Transverse colon (tissue), 4 donors: ENCODE data around the gene DACT2. TPM values are rescaled to one million over a fixed set of nuclear protein-coding genes. Genes with fewer than 3 reads are reported as not detected.

ENCODE experiments used
- DNase-seq: peaks from one replicate; pipeline ENCODE4 v3.0.0-alpha.2; 2019
- H3K27ac ChIP-seq, 4 donors: fragments of 200-600 bp; sonication (generic); 2 replicates each; pipeline ENCODE4 v1.5.1; 2016 to 2018; ENCODE audit warnings: inconsistent platforms in 4 of 4
- H3K27me3 ChIP-seq: fragments of 200-600 bp; sonication (generic); 2 replicates; pipeline ENCODE4 v1.5.1; 2017; ENCODE audit warnings: inconsistent platforms
- H3K36me3 ChIP-seq, 4 donors: fragments of 200-600 bp; sonication (generic); 2 replicates each; pipeline ENCODE4 v1.5.1; 2017 to 2019; ENCODE audit warnings: inconsistent platforms in 4 of 4
- H3K4me1 ChIP-seq, 4 donors: fragments of 200-600 bp; sonication (generic); 2 replicates each; pipeline ENCODE4 v1.5.1; 2017 to 2020; ENCODE audit warnings: inconsistent platforms in 4 of 4
- H3K4me3 ChIP-seq, 4 donors: fragments of 200-600 bp; sonication (generic); 1 replicate in 1 of 4; 2 replicates in 3 of 4; pipeline versions ENCODE4 v1.5.1 to v1.6.1; 2017 to 2019; ENCODE audit warnings: inconsistent platforms in 4 of 4
- H3K9me3 ChIP-seq, 2 donors: fragments of 200-600 bp; sonication (generic); 2 replicates each; pipeline ENCODE4 v1.5.1; 2017 to 2019; ENCODE audit warnings: inconsistent platforms in 2 of 2
- CTCF ChIP-seq, 5 experiments: fragments of 200-600 bp in 3 of 5; fragments of 450-650 bp in 2 of 5; sonication (generic) in 3 of 5; IDR thresholded peaks; 1 replicate in 2 of 5; 2 replicates in 3 of 5; pipeline ENCODE4 v1.5.1; 2016 to 2017; ENCODE audit warnings: antibody characterized with exemption in 5 of 5, inconsistent platforms in 3 of 5, mild to moderate bottlenecking in 2 of 5, moderate library complexity in 1 of 5
- EP300 ChIP-seq: sonication (generic); formaldehyde crosslinking; IDR thresholded peaks from one replicate; pipeline ENCODE4 v1.6.1; 2017; ENCODE audit warnings: antibody characterized with exemption, low read depth
- POLR2A ChIP-seq: fragments of 450-650 bp; IDR thresholded peaks from one replicate; pipeline ENCODE4 v1.6.1; 2016; ENCODE audit warnings: antibody characterized with exemption, mild to moderate bottlenecking, moderate library complexity
- POLR2AphosphoS5 ChIP-seq, 3 donors: sonication (generic); formaldehyde crosslinking; IDR thresholded peaks; one replicate each; pipeline ENCODE4 v1.6.1; 2016; ENCODE audit warnings: antibody characterized with exemption in 3 of 3
- WGBS, 2 donors: methylation state at CpG; one replicate each; pipeline ENCODE4 v1.1.5; 2018; ENCODE audit warnings: low coverage in 1 of 2; 5-methylcytosine and 5-hydroxymethylcytosine counted together
- in situ Hi-C, 4 donors: fragments of 200-750 bp; cut with MboI; loops; one replicate each; pipeline versions ENCODE4 v1.15.0 to v1.15.1; 2017; ENCODE audit warnings: low sequenced_read_pairs in 3 of 4, low pct_ligation_motif_present in 1 of 4, low pct_unique_long_range_greater_than_20kb in 1 of 4
- intact Hi-C: fragments of 100-400 bp; cut with DNase I; formaldehyde crosslinking; loops from one replicate; pipeline ENCODE4 v1.15.1; 2023; ENCODE audit warnings: low total_unique reads
- total RNA-seq, 4 donors: library from RNA; depleted of rRNA; stranded (reverse); fragments of >200 nt; gene quantifications; one replicate each; pipeline ENCODE4 v1.1.0, GENCODE V29; 2016

The DACT2 gene
- total RNA-seq, 4 donors from 2014 or later = 2.4 to 2.6 TPM; not detected in 2

- no peak for DNase-seq
- WGBS, 2 donors = 86 to 90% methylated on average over 5 to 12 of the region's 12 CpGs
- Histone ChIP-seq H3K9me3 (no peaks in the 10 kb centered on the region), H3K27me3 (no peaks in the 10 kb centered on the region), H3K4me1 (no peaks in the 10 kb centered on the region), H3K4me3 (no peak overlapping the region), H3K27ac (no peak overlapping the region), H3K36me3 (no peaks in the 10 kb centered on the region)
- intact Hi-C loops (no loop called here), in situ Hi-C loops (no loop called here)
- no peak for TF ChIP-seq EP300
- TF ChIP-seq POLR2A = no peak
- TF ChIP-seq POLR2AphosphoS5 (IDR thresholded peaks at IDR 0.05) = no peak
- TF ChIP-seq CTCF (IDR thresholded peaks at IDR 0.05) = no peak
Observed at GRCh38 chr6:168286116-168286515, 33.5 kb downstream of the DACT2 start.

GRCh38 chr6:168285456-168285855, 34.1 kb downstream of the DACT2 start:
- Histone ChIP-seq H3K4me1 (no peaks in the 10 kb centered on the region), H3K27ac (no peak overlapping the region), H3K9me3 (no peaks in the 10 kb centered on the region), H3K27me3 (no peaks in the 10 kb centered on the region), H3K36me3 (no peaks in the 10 kb centered on the region), H3K4me3 (no peak overlapping the region)
- DNase-seq = no peak
- in situ Hi-C loops = no loop called here
- TF ChIP-seq POLR2AphosphoS5 (IDR thresholded peaks at IDR 0.05) (no peak), CTCF (IDR thresholded peaks at IDR 0.05) (no peak)
- intact Hi-C loops = no loop called here
- WGBS, 2 donors = 95 to 96% methylated on average over 10 to 21 of the region's 21 CpGs

GRCh38 chr6:168284187-168284586, 35.4 kb downstream of the DACT2 start:
- no peak for DNase-seq
- Histone ChIP-seq H3K4me1 (no peaks in the 10 kb centered on the region), H3K9me3 (no peaks in the 10 kb centered on the region), H3K27me3 (no peaks in the 10 kb centered on the region), H3K36me3 (no peaks in the 10 kb centered on the region), H3K27ac (no peak overlapping the region), H3K4me3 (no peak overlapping the region)
- TF ChIP-seq CTCF (IDR thresholded peaks at IDR 0.05) (no peak), POLR2A (no peak), POLR2AphosphoS5 (IDR thresholded peaks at IDR 0.05) (no peak), EP300 (no peak)
- in situ Hi-C loops = no loop called here
- intact Hi-C loops = no loop called here
- WGBS, 2 donors = 82% methylated on average over 6 of the region's 6 CpGs; no CpG with 5 or more reads in 1 of the 2 donors

- TF ChIP-seq POLR2A = no peak
- no peak for TF ChIP-seq POLR2AphosphoS5 (IDR thresholded peaks at IDR 0.05)
- TF ChIP-seq EP300 = no peak
- no peak for TF ChIP-seq CTCF (IDR thresholded peaks at IDR 0.05)
- no peaks in the 10 kb centered on the region for H3K4me1 ChIP-seq
- H3K36me3 ChIP-seq = no peaks in the 10 kb centered on the region
- H3K27ac ChIP-seq = no peak overlapping the region
- H3K4me3 ChIP-seq = no peak overlapping the region
- 97% methylated on average over 12 of the region's 14 CpGs; no CpG with 5 or more reads in 1 of the 2 donors for WGBS, 2 donors
- no peaks in the 10 kb centered on the region for H3K27me3 ChIP-seq
- in situ Hi-C loops = no loop called here
- no peaks in the 10 kb centered on the region for H3K9me3 ChIP-seq
- no peak for DNase-seq
- intact Hi-C loops = no loop called here
Observed at GRCh38 chr6:168283686-168284025, 35.9 kb downstream of the DACT2 start.
